Measurements from ENCODE around the gene CERS6.

DNA sequence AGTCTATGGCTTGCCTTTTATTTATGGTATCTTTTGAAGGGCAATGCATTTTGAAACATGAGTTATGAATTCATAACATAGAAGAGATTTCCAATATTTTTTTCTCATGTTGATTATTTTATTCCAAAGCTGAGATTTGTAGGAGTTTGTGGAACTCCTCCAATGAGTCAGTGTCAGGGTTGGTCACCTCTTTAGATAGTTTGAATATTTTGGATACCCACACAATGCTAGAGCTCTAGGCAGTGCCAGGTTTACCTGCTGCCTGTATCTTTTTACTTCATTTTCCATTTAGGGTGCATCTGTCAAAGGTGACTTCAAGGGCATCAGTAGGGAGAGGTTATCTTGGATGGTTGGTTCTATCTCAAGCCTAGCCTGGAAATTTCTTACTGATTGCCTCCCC, 152.7 kb downstream of the CERS6 start:
- TF ChIP-seq, protein P1, sequence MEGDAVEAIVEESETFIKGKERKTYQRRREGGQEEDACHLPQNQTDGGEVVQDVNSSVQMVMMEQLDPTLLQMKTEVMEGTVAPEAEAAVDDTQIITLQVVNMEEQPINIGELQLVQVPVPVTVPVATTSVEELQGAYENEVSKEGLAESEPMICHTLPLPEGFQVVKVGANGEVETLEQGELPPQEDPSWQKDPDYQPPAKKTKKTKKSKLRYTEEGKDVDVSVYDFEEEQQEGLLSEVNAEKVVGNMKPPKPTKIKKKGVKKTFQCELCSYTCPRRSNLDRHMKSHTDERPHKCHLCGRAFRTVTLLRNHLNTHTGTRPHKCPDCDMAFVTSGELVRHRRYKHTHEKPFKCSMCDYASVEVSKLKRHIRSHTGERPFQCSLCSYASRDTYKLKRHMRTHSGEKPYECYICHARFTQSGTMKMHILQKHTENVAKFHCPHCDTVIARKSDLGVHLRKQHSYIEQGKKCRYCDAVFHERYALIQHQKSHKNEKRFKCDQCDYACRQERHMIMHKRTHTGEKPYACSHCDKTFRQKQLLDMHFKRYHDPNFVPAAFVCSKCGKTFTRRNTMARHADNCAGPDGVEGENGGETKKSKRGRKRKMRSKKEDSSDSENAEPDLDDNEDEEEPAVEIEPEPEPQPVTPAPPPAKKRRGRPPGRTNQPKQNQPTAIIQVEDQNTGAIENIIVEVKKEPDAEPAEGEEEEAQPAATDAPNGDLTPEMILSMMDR (IDR thresholded peaks at IDR 0.05) = no peak
- no peak for TF ChIP-seq POLR2A (IDR thresholded peaks at IDR 0.05; ENCODE audit: low read depth)
- TF ChIP-seq POLR2AphosphoS5 (IDR thresholded peaks at IDR 0.05) = no peak

Measured in esophagus muscularis mucosa (tissue), 3 donors.